ENCODE data around the gene CHCHD3. TPM values are rescaled to one million over a fixed set of nuclear protein-coding genes. Genes with fewer than 3 reads are reported as not detected.

The CHCHD3 gene
- total and polyA plus RNA-seq, 2 experiments from 2014 or later = 65.3 to 68.5 TPM

GRCh38 chr7:132964876-132965275 is 117.0 kb downstream of the CHCHD3 start:
- no peak for TF ChIP-seq EZH2phosphoT487 (IDR thresholded peaks at IDR 0.05; ENCODE audit: low read depth, severe bottlenecking, unreplicated experiment)
- no peak for TF ChIP-seq EZH2 (IDR thresholded peaks at IDR 0.05; ENCODE audit: borderline replicate concordance)
- H3K4me3 ChIP-seq = no peak overlapping the region
- WGBS (ENCODE audit: low lambda C conversion rate, missing lambda C conversion rate) = 86% methylated on average over 6 of the region's 6 CpGs
- DNase-seq (ENCODE audit: low spot score) = no peak
- H4K20me1 ChIP-seq (ENCODE audit: insufficient read depth, poor library complexity, severe bottlenecking) = no peaks in the 10 kb centered on the region
- no peaks in the 10 kb centered on the region for H3K9me2 ChIP-seq (replicated peaks; ENCODE audit: insufficient read depth)
- H2AFZ ChIP-seq = no peak overlapping the region
- no peak overlapping the region for H3K27ac ChIP-seq
- no peak overlapping the region for H3K4me2 ChIP-seq
- H3K27me3 ChIP-seq = no peaks in the 10 kb centered on the region
- H3K79me2 ChIP-seq = peaks cover 12% of the 10 kb centered on the region
- no peaks in the 10 kb centered on the region for H3K9me3 ChIP-seq (ENCODE audit: low read depth)
- no peaks in the 10 kb centered on the region for H3K4me1 ChIP-seq (ENCODE audit: insufficient read depth)
- no peaks in the 10 kb centered on the region for H3K36me3 ChIP-seq (replicated peaks; ENCODE audit: insufficient read depth, low read depth)

GRCh38 chr7:132959891-132960290 is 122.0 kb downstream of the CHCHD3 start:
- no peak overlapping the region for H2AFZ ChIP-seq
- H3K79me2 ChIP-seq = peaks cover 12% of the 10 kb centered on the region
- H3K9me2 ChIP-seq (replicated peaks; ENCODE audit: insufficient read depth) = no peaks in the 10 kb centered on the region
- no peak overlapping the region for H3K4me2 ChIP-seq
- TF ChIP-seq EZH2 (IDR thresholded peaks at IDR 0.05; ENCODE audit: borderline replicate concordance) (no peak), CTCF (IDR thresholded peaks at IDR 0.05; ENCODE audit: poor library complexity) (no peak), EZH2phosphoT487 (IDR thresholded peaks at IDR 0.05; ENCODE audit: low read depth, severe bottlenecking, unreplicated experiment) (no peak)
- no peak overlapping the region for H3K27ac ChIP-seq
- no peaks in the 10 kb centered on the region for H3K9me3 ChIP-seq (ENCODE audit: low read depth)
- no peaks in the 10 kb centered on the region for H3K27me3 ChIP-seq
- DNase-seq (ENCODE audit: low spot score) = no peak
- no peaks in the 10 kb centered on the region for H4K20me1 ChIP-seq (ENCODE audit: insufficient read depth, poor library complexity, severe bottlenecking)
- WGBS (ENCODE audit: low lambda C conversion rate, missing lambda C conversion rate) = 95% methylated on average over 6 of the region's 6 CpGs
- no peak overlapping the region for H3K4me3 ChIP-seq
- H3K36me3 ChIP-seq (replicated peaks; ENCODE audit: insufficient read depth, low read depth) = no peaks in the 10 kb centered on the region
- H3K4me1 ChIP-seq (ENCODE audit: insufficient read depth) = no peaks in the 10 kb centered on the region

GRCh38 chr7:132956556-132956955 is 125.3 kb downstream of the CHCHD3 start:
- no peaks in the 10 kb centered on the region for H3K9me3 ChIP-seq (ENCODE audit: low read depth)
- H3K4me1 ChIP-seq (ENCODE audit: insufficient read depth) = no peaks in the 10 kb centered on the region
- WGBS (ENCODE audit: low lambda C conversion rate, missing lambda C conversion rate) = 67% methylated on average over 2 of the region's 2 CpGs
- H3K27ac ChIP-seq = no peak overlapping the region
- H3K27me3 ChIP-seq = no peaks in the 10 kb centered on the region
- no peak for TF ChIP-seq EZH2phosphoT487 (IDR thresholded peaks at IDR 0.05; ENCODE audit: low read depth, severe bottlenecking, unreplicated experiment)
- no peak for TF ChIP-seq EZH2 (IDR thresholded peaks at IDR 0.05; ENCODE audit: borderline replicate concordance)
- TF ChIP-seq CTCF (IDR thresholded peaks at IDR 0.05; ENCODE audit: poor library complexity) = no peak
- no peak for DNase-seq (ENCODE audit: low spot score)
- H3K9me2 ChIP-seq (replicated peaks; ENCODE audit: insufficient read depth) = no peaks in the 10 kb centered on the region
- H3K36me3 ChIP-seq (replicated peaks; ENCODE audit: insufficient read depth, low read depth) = no peaks in the 10 kb centered on the region
- H3K4me3 ChIP-seq = no peak overlapping the region
- H3K4me2 ChIP-seq = no peak overlapping the region
- no peaks in the 10 kb centered on the region for H3K79me2 ChIP-seq
- no peaks in the 10 kb centered on the region for H4K20me1 ChIP-seq (ENCODE audit: insufficient read depth, poor library complexity, severe bottlenecking)
- no peak overlapping the region for H2AFZ ChIP-seq

- no peaks in the 10 kb centered on the region for H3K9me3 ChIP-seq (ENCODE audit: low read depth)
- H3K4me1 ChIP-seq (ENCODE audit: insufficient read depth) = no peaks in the 10 kb centered on the region
- no peak overlapping the region for H3K27ac ChIP-seq
- no peak overlapping the region for H2AFZ ChIP-seq
- no peaks in the 10 kb centered on the region for H3K27me3 ChIP-seq
- no peaks in the 10 kb centered on the region for H3K79me2 ChIP-seq
- no peaks in the 10 kb centered on the region for H4K20me1 ChIP-seq (ENCODE audit: insufficient read depth, poor library complexity, severe bottlenecking)
- no peaks in the 10 kb centered on the region for H3K36me3 ChIP-seq (replicated peaks; ENCODE audit: insufficient read depth, low read depth)
- H3K9me2 ChIP-seq (replicated peaks; ENCODE audit: insufficient read depth) = no peaks in the 10 kb centered on the region
- no peak for DNase-seq (ENCODE audit: low spot score)
- no peak overlapping the region for H3K4me2 ChIP-seq
- WGBS (ENCODE audit: low lambda C conversion rate, missing lambda C conversion rate) = 91% methylated on average over 2 of the region's 2 CpGs
- H3K4me3 ChIP-seq = no peak overlapping the region
- TF ChIP-seq EZH2phosphoT487 (IDR thresholded peaks at IDR 0.05; ENCODE audit: low read depth, severe bottlenecking, unreplicated experiment) = no peak
- no peak for TF ChIP-seq CTCF (IDR thresholded peaks at IDR 0.05; ENCODE audit: poor library complexity)
- no peak for TF ChIP-seq EZH2 (IDR thresholded peaks at IDR 0.05; ENCODE audit: borderline replicate concordance)
Observed at GRCh38 chr7:132953468-132953867, 128.4 kb downstream of the CHCHD3 start.

Measured in hepatocyte (in vitro differentiated cells).